Measurements from ENCODE around the gene ZBTB16. TPM values are rescaled to one million over a fixed set of nuclear protein-coding genes. Genes with fewer than 3 reads are reported as not detected.

ZBTB16 gene
- polyA plus RNA-seq, 1 donor, result 2.8 TPM

DNA sequence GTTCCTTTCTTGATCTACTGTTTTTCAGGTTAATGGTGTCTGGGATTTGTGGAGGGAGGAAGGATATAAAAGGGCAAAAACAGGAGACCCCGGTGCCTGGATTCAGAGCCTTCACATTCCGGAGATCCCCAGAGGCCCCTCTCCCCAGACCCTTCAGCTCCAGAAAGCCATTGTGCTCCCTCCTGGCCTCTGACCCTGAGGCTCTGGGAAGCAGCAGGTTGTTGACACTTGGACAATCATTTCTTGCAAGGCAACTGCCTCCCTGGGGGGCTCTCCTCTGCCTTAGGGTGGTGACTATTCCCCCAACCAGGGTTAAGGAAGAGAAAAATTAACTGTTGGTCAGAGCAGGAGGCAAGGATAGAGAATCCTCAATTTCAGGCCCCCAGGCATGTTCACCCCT is 149.8 kb downstream of the ZBTB16 start:
- Histone ChIP-seq H3K27me3 (ENCODE audit: control insufficient read depth, insufficient read depth, low read length) (no peaks in the 10 kb centered on the region), H3K36me3 (ENCODE audit: control insufficient read depth, insufficient read depth, low read length) (no peaks in the 10 kb centered on the region)
- no CpG with 5 or more reads among the region's 2 CpGs for WGBS (ENCODE audit: insufficient coverage, low lambda C conversion rate)

DNA sequence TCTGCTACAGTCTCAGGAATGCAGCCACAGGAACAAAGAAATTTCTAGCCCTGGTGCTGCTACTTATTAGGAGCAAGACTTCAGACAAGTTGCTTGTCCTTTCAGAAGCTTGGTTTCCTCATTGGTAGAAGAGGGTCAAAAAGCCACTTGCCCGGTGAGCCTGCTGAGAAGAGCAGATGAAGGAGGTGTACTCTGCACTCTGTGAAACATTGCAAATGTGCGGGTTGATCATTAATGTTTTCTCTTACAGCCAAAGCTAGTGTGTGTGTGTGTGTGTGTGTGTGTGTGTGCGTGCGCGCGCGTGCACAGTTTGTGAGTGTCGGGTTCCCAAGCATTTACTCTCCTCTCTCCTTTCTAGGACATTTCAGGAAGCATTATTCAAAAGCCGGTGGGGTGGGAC is 150.4 kb downstream of the ZBTB16 start:
- H3K4me1 ChIP-seq (ENCODE audit: control insufficient read depth, insufficient read depth, low read length), result peaks cover 34% of the 10 kb centered on the region
- H3K36me3 ChIP-seq (ENCODE audit: control insufficient read depth, insufficient read depth, low read length), result no peaks in the 10 kb centered on the region
- H3K27me3 ChIP-seq (ENCODE audit: control insufficient read depth, insufficient read depth, low read length), result no peaks in the 10 kb centered on the region
- DNase-seq, result peak; percentile 89 to 96
- no peak overlapping the region for H3K4me3 ChIP-seq (ENCODE audit: low read length)
- H3K27ac ChIP-seq (ENCODE audit: low read length), result peak overlapping the region; percentile 91
- WGBS (ENCODE audit: insufficient coverage, low lambda C conversion rate), result no CpG with 5 or more reads among the region's 9 CpGs
- H3K9me3 ChIP-seq (ENCODE audit: control insufficient read depth, low read depth, low read length), result no peaks in the 10 kb centered on the region

More for the DNA sequence above, 149.8 kb downstream of the ZBTB16 start:
- H3K27ac ChIP-seq (ENCODE audit: low read length), result peak overlapping the region; percentile 91
- DNase-seq, result peak in 1 of 2 donors; percentile 37
- no peaks in the 10 kb centered on the region for H3K9me3 ChIP-seq (ENCODE audit: control insufficient read depth, low read depth, low read length)
- H3K4me3 ChIP-seq (ENCODE audit: low read length), result no peak overlapping the region
- peaks cover 34% of the 10 kb centered on the region for H3K4me1 ChIP-seq (ENCODE audit: control insufficient read depth, insufficient read depth, low read length)

DNA sequence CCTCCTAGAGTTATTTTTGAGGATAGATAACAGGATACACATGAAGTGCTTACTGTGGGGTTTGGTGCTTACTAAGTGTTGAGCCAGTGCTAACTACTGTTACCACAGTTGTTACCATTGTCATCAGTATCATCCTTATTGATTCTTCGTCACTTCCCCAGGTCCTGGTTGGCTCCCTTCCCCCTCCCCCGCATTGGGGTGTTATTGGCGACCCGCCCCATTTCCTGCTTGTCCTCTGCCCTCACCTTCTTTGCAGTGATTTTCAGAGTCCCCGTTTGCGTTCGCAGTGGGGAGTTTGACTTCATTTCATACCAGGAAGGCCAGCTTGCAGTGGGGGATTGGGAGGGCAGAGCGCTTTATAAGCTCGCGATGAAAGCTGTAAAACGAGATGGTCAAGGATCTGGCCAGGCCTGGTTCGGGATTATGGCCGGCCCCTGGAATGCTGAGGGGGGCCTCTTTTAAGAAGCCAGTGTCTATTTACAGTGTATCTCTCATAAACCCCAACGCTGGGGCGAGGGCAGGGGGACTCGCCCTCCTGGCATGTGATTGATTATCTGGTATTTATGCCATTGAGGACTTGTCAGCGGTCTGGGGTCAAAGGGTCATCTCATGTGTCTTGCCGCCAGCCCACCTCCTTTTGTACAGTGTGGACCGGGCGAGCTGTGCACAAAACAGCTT is 152.1 kb downstream of the ZBTB16 start:
- Histone ChIP-seq H3K4me3 (ENCODE audit: low read length) (no peak overlapping the region), H3K27ac (ENCODE audit: low read length) (peak overlapping the region; percentile 2), H3K27me3 (ENCODE audit: control insufficient read depth, insufficient read depth, low read length) (no peaks in the 10 kb centered on the region), H3K4me1 (ENCODE audit: control insufficient read depth, insufficient read depth, low read length) (peaks cover 38% of the 10 kb centered on the region), H3K36me3 (ENCODE audit: control insufficient read depth, insufficient read depth, low read length) (no peaks in the 10 kb centered on the region), H3K9me3 (ENCODE audit: control insufficient read depth, low read depth, low read length) (no peaks in the 10 kb centered on the region)
- WGBS (ENCODE audit: insufficient coverage, low lambda C conversion rate), result 40% methylated on average over 1 of the region's 20 CpGs
- peak in 1 of 2 donors; percentile 63 for DNase-seq

DNA sequence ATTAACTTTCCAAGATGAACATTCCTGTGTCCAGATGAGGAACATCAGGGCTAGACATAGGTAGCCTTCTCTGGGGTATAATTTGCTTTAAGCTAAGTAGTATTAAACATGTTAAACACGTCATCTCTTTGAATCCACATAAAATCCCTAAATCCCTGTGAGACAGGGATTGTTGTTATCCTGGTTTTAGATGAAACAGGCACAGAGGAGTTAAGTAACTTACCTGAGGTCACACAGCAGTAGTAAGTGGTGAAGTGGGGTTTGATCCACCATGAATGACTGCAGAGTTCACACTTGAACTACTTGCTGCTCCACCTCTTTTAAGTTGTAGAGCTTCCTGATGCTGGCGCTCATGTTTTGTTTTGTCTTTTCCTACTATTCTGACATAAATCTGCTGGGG is 154.1 kb downstream of the ZBTB16 start:
- Histone ChIP-seq H3K9me3 (ENCODE audit: control insufficient read depth, low read depth, low read length) (no peaks in the 10 kb centered on the region), H3K27me3 (ENCODE audit: control insufficient read depth, insufficient read depth, low read length) (no peaks in the 10 kb centered on the region), H3K36me3 (ENCODE audit: control insufficient read depth, insufficient read depth, low read length) (no peaks in the 10 kb centered on the region), H3K4me1 (ENCODE audit: control insufficient read depth, insufficient read depth, low read length) (peaks cover 34% of the 10 kb centered on the region), H3K4me3 (ENCODE audit: low read length) (no peak overlapping the region), H3K27ac (ENCODE audit: low read length) (no peak overlapping the region)
- WGBS (ENCODE audit: insufficient coverage, low lambda C conversion rate), result 100% methylated on average over 1 of the region's 2 CpGs
- DNase-seq, result no peak

DNA sequence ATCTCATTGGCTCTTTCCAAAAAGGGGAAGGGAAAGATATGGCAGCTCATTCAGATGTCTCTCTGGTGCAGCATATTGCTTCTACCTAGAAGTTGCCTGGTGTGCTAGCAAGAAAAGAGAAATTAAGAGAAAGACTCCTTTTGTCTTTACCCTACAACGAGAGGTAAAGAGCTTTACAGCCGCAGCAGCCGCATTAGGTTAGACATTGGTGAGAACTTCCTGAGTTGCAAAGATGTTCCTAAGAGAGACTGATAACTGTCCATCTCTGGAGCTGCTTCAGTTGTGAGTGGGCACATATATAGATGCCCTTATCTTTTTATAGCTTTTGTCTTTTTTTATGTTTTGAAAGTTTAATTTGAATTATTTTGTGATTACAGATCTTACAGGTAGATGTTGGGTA is 155.9 kb downstream of the ZBTB16 start:
- no peaks in the 10 kb centered on the region for H3K36me3 ChIP-seq (ENCODE audit: control insufficient read depth, insufficient read depth, low read length)
- no peak overlapping the region for H3K27ac ChIP-seq (ENCODE audit: low read length)
- peaks cover 20% of the 10 kb centered on the region for H3K4me1 ChIP-seq (ENCODE audit: control insufficient read depth, insufficient read depth, low read length)
- H3K9me3 ChIP-seq (ENCODE audit: control insufficient read depth, low read depth, low read length), result no peaks in the 10 kb centered on the region
- WGBS (ENCODE audit: insufficient coverage, low lambda C conversion rate), result no CpG with 5 or more reads among the region's 3 CpGs
- no peak overlapping the region for H3K4me3 ChIP-seq (ENCODE audit: low read length)
- DNase-seq, result no peak
- H3K27me3 ChIP-seq (ENCODE audit: control insufficient read depth, insufficient read depth, low read length), result no peaks in the 10 kb centered on the region

DNA sequence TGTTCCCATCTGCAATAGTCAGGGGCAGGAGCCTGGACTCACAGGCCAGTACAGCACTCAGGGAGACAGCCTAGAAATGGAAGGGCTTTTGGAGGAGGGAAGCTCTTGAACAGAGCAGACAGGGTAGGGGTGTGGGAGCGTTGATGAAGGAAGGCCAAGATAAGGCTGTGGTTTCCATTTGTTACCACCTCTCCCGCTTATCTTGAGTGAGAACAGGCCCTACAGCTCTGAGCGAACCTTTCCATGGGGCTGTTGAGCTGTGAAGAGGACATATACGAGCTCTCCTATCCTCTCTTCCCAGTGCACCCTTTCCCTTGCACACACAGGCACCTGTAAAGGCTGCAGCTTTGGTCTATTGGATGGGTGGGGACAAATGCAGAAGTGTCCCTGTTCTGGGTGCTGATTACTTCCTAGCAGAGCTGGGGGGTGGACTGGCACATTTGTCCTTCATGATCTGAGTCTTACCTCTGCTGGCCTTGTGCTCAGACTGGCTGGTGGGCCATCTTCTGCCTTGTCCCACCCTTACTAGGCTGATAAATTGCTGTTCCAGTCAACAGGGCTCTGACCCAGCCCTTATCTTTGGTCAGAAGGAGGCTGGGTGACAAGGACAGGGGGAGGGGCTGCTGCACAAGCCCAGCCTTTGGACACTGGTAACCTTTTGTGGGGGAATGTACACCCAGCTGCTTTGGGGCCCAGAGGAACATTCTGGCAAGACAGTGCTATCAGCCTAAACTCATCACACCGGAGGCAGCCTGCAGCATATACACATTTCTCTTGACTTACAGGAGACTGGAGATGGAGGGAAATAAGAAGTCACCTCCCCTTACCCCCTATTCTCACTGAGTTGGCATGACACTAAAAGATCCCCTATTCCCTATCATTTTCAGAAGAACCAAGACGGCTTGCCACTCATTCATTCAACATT is 156.6 kb downstream of the ZBTB16 start:
- Histone ChIP-seq H3K4me3 (ENCODE audit: low read length) (no peak overlapping the region), H3K27ac (ENCODE audit: low read length) (no peak overlapping the region), H3K36me3 (ENCODE audit: control insufficient read depth, insufficient read depth, low read length) (no peaks in the 10 kb centered on the region), H3K27me3 (ENCODE audit: control insufficient read depth, insufficient read depth, low read length) (no peaks in the 10 kb centered on the region), H3K4me1 (ENCODE audit: control insufficient read depth, insufficient read depth, low read length) (peaks cover 15% of the 10 kb centered on the region), H3K9me3 (ENCODE audit: control insufficient read depth, low read depth, low read length) (no peaks in the 10 kb centered on the region)
- DNase-seq, result no peak
- WGBS (ENCODE audit: insufficient coverage, low lambda C conversion rate), result no CpG with 5 or more reads among the region's 6 CpGs

DNA sequence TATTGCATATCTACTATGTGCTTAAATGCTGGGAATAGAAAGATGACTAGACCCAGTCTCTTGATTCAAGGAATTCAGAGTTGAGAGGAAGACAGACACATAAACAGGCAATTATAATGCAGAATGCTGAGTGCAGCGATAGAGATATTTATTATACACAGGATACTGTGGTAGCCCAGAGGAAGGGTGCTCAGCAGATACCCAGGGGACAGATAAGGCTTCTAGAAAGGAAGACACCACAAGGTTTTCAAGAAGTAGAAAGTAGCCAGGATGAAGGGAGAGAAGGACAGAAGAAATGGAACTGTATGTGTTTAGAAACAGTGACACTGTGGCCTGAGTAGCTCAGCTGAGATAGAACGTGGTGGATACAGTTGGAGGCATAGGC is 157.3 kb downstream of the ZBTB16 start:
- no peaks in the 10 kb centered on the region for H3K36me3 ChIP-seq (ENCODE audit: control insufficient read depth, insufficient read depth, low read length)
- DNase-seq, result no peak
- no peak overlapping the region for H3K4me3 ChIP-seq (ENCODE audit: low read length)
- H3K4me1 ChIP-seq (ENCODE audit: control insufficient read depth, insufficient read depth, low read length), result peaks cover 9% of the 10 kb centered on the region
- no peak overlapping the region for H3K27ac ChIP-seq (ENCODE audit: low read length)
- WGBS (ENCODE audit: insufficient coverage, low lambda C conversion rate), result 40% methylated on average over 1 of the region's 2 CpGs
- no peaks in the 10 kb centered on the region for H3K9me3 ChIP-seq (ENCODE audit: control insufficient read depth, low read depth, low read length)
- H3K27me3 ChIP-seq (ENCODE audit: control insufficient read depth, insufficient read depth, low read length), result no peaks in the 10 kb centered on the region

DNA sequence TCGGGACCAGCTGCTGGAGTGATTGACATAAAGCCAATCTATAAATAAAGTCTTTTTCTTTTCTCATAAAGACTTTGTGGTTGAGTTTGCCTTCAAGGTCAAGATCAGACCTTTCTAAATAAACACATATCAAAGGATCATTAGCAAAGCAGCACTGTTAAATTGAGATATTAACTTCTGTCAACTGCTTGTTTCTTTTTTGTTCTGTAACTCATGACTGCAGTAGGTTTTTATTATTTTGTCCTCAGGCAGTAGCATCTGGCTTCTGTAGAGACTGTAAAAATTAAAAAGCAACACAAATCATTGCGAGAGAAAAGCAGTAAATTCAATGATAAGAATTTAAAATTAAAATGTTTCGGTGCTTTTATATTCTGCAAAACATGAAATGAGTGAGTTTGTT is 159.0 kb downstream of the ZBTB16 start:
- 100% methylated on average over 1 of the region's 3 CpGs for WGBS (ENCODE audit: insufficient coverage, low lambda C conversion rate)
- H3K4me1 ChIP-seq (ENCODE audit: control insufficient read depth, insufficient read depth, low read length), result peaks cover 4% of the 10 kb centered on the region
- no peak overlapping the region for H3K4me3 ChIP-seq (ENCODE audit: low read length)
- no peak overlapping the region for H3K27ac ChIP-seq (ENCODE audit: low read length)
- no peaks in the 10 kb centered on the region for H3K9me3 ChIP-seq (ENCODE audit: control insufficient read depth, low read depth, low read length)
- DNase-seq, result no peak
- no peaks in the 10 kb centered on the region for H3K27me3 ChIP-seq (ENCODE audit: control insufficient read depth, insufficient read depth, low read length)
- no peaks in the 10 kb centered on the region for H3K36me3 ChIP-seq (ENCODE audit: control insufficient read depth, insufficient read depth, low read length)

DNA sequence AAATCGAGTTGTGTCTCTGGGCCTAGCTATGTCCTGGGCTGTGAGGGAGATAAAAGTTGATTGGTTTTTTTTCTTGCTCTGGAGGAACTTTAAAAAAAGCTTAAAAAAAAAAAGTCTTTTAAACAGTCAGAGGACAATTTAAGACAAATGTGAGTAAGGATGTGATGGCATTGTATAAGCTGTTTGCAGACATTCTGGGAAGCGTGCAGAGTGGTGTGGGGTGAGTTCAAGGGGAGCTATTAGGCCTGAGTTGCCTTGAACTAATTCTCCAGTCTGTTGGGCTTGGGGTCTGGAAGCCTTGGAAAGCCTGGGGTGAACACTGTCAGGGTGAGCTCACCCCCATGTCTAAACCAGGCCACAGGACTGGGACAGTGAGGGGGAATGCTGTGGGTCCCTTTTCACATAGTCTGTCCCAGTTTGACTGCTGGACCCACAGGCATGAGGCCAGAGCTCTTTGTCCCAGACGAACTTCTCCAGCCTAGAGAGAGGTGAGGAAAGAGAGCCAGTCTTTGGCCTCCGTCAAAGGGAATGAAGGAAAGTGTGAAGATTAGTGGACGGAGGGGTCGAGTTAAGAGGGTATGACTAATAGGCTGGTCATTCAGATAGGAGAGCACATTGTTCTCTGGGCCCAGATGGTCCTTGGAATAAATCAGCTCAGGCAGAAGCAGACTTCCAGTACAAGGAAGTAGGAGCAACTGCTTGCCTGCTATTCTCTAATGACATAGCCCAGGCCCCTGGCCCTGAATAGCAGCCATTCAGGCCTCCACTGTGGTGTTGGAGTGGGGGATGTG is 160.2 kb downstream of the ZBTB16 start:
- Histone ChIP-seq H3K4me1 (ENCODE audit: control insufficient read depth, insufficient read depth, low read length) (peaks cover 4% of the 10 kb centered on the region), H3K9me3 (ENCODE audit: control insufficient read depth, low read depth, low read length) (no peaks in the 10 kb centered on the region), H3K27ac (ENCODE audit: low read length) (no peak overlapping the region), H3K36me3 (ENCODE audit: control insufficient read depth, insufficient read depth, low read length) (no peaks in the 10 kb centered on the region), H3K27me3 (ENCODE audit: control insufficient read depth, insufficient read depth, low read length) (no peaks in the 10 kb centered on the region), H3K4me3 (ENCODE audit: low read length) (no peak overlapping the region)
- DNase-seq, result no peak
- 60% methylated on average over 1 of the region's 6 CpGs for WGBS (ENCODE audit: insufficient coverage, low lambda C conversion rate)

DNA sequence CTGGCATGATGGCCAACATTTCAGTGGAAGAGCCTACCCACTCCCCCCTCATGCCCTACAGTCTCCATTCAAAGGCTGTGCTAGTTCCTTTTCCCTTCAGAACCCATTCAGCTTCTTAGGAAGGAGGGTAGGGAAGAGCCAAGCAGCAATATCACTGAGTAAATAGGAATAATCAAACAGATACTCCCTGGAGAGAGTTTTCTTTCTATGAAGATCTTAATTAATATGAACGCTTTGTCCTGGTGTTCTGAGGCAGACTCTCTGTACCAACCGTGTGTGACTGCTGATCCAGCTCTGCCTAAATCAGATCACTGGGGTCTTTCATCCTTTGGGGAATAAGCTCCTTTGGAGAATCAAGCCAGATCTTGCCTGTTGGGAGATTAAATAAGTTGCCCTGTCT is 161.5 kb downstream of the ZBTB16 start:
- no peak for DNase-seq
- no peaks in the 10 kb centered on the region for H3K27me3 ChIP-seq (ENCODE audit: control insufficient read depth, insufficient read depth, low read length)
- no peak overlapping the region for H3K4me3 ChIP-seq (ENCODE audit: low read length)
- 60% methylated on average over 1 of the region's 2 CpGs for WGBS (ENCODE audit: insufficient coverage, low lambda C conversion rate)
- no peak overlapping the region for H3K27ac ChIP-seq (ENCODE audit: low read length)
- no peaks in the 10 kb centered on the region for H3K36me3 ChIP-seq (ENCODE audit: control insufficient read depth, insufficient read depth, low read length)
- no peaks in the 10 kb centered on the region for H3K4me1 ChIP-seq (ENCODE audit: control insufficient read depth, insufficient read depth, low read length)
- H3K9me3 ChIP-seq (ENCODE audit: control insufficient read depth, low read depth, low read length), result no peaks in the 10 kb centered on the region
